GM23338 (cell line): ENCODE measurements around the gene ZC2HC1B.

Source experiments
- CREB1 ChIP-seq: fragments of 250-450 bp; sonication (Bioruptor Pico); IDR thresholded peaks from 2 replicates; pipeline ENCODE4 v1.5.0; 2020; ENCODE audit warnings: low read depth, mild to moderate bottlenecking, moderate library complexity
- CTCF ChIP-seq, 2 experiments: fragments of 200-600 bp in 1 of 2; sonication (generic) in 1 of 2; conservative IDR thresholded peaks; 2 replicates each; pipeline versions ENCODE4 v1.5.1 to v1.6.1; 2016 to 2017; ENCODE audit warnings: antibody characterized with exemption in 2 of 2, low read depth in 2 of 2, mild to moderate bottlenecking in 2 of 2, moderate library complexity in 1 of 2
- EZH2 ChIP-seq: fragments of 200-600 bp; sonication (generic); IDR thresholded peaks from one replicate; pipeline ENCODE4 v1.8.0; 2017; ENCODE audit warnings: antibody characterized with exemption, mild to moderate bottlenecking, low read depth; ENCODE audit not compliant: unreplicated experiment
- EZH2phosphoT487 ChIP-seq: fragments of 200-600 bp; sonication (generic); IDR thresholded peaks from one replicate; pipeline ENCODE4 v1.8.1; 2018; ENCODE audit warnings: antibody characterized with exemption; ENCODE audit not compliant: unreplicated experiment
- JUNB ChIP-seq: IDR thresholded peaks from one replicate; pipeline ENCODE4 v1.6.1; 2016; ENCODE audit warnings: antibody characterized with exemption; ENCODE audit not compliant: unreplicated experiment
- POLR2AphosphoS5 ChIP-seq: IDR thresholded peaks from 2 replicates; pipeline ENCODE4 v1.6.1; 2016; ENCODE audit warnings: antibody characterized with exemption, low read depth
- STAT1 ChIP-seq: IDR thresholded peaks from one replicate; pipeline ENCODE4 v1.6.1; 2016; ENCODE audit warnings: antibody characterized with exemption; ENCODE audit not compliant: unreplicated experiment
- ZNF114 ChIP-seq: fragments of 250-450 bp; sonication (Bioruptor Pico); IDR thresholded peaks from 2 replicates; pipeline ENCODE4 v1.5.0; 2020; ENCODE audit warnings: mild to moderate bottlenecking, moderate library complexity
- ZNF331 ChIP-seq: fragments of 250-450 bp; sonication (Bioruptor Pico); IDR thresholded peaks from 2 replicates; pipeline ENCODE4 v1.5.0; 2020; ENCODE audit warnings: low read depth, mild to moderate bottlenecking, moderate library complexity
- TF ChIP-seq, protein P1 (sequence below): IDR thresholded peaks from one replicate; pipeline ENCODE4 v1.6.1; 2018; ENCODE audit warnings: antibody characterized with exemption; ENCODE audit not compliant: unreplicated experiment
- TF ChIP-seq, protein P2 (sequence below): IDR thresholded peaks from 2 replicates; pipeline ENCODE4 v1.6.1; 2016; ENCODE audit warnings: antibody characterized with exemption
- TF ChIP-seq, protein P3 (sequence below): fragments of 250-450 bp; sonication (Bioruptor Pico); IDR thresholded peaks from 2 replicates; pipeline ENCODE4 v1.5.0; 2020; ENCODE audit warnings: mild to moderate bottlenecking, moderate library complexity

DNA sequence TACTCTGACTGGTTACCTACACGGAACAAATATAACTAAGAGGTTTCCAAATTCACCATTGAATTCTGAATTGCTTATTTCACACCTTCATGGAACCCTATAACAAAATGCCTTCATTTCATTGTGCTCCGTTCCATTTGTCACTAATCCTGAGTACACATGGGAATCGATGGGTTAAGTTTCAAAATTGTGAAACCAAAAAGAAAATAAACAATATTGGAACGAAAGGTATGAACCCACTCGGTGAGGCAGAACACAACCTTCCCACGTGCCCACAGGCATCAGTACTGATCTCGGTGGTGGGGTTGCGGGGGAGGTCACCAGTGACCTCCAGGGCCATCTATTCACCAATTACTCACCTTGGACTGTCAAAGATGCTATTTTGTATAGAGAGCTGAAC lies 109.8 kb downstream of the ZC2HC1B start:
- TF ChIP-seq CTCF (conservative IDR thresholded peaks at IDR 0.05; ENCODE audit: low read depth in 2 of 2), result no peak
- TF ChIP-seq, protein P1, sequence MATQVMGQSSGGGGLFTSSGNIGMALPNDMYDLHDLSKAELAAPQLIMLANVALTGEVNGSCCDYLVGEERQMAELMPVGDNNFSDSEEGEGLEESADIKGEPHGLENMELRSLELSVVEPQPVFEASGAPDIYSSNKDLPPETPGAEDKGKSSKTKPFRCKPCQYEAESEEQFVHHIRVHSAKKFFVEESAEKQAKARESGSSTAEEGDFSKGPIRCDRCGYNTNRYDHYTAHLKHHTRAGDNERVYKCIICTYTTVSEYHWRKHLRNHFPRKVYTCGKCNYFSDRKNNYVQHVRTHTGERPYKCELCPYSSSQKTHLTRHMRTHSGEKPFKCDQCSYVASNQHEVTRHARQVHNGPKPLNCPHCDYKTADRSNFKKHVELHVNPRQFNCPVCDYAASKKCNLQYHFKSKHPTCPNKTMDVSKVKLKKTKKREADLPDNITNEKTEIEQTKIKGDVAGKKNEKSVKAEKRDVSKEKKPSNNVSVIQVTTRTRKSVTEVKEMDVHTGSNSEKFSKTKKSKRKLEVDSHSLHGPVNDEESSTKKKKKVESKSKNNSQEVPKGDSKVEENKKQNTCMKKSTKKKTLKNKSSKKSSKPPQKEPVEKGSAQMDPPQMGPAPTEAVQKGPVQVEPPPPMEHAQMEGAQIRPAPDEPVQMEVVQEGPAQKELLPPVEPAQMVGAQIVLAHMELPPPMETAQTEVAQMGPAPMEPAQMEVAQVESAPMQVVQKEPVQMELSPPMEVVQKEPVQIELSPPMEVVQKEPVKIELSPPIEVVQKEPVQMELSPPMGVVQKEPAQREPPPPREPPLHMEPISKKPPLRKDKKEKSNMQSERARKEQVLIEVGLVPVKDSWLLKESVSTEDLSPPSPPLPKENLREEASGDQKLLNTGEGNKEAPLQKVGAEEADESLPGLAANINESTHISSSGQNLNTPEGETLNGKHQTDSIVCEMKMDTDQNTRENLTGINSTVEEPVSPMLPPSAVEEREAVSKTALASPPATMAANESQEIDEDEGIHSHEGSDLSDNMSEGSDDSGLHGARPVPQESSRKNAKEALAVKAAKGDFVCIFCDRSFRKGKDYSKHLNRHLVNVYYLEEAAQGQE, result no peak
- no peak for TF ChIP-seq EZH2phosphoT487
- TF ChIP-seq EZH2, result no peak
- no peak for TF ChIP-seq POLR2AphosphoS5
- TF ChIP-seq ZNF114, result no peak
- TF ChIP-seq CREB1 (CRISPR knock-in tag), result no peak
- no peak for TF ChIP-seq JUNB
- no peak for TF ChIP-seq STAT1
- no peak for TF ChIP-seq ZNF331
- TF ChIP-seq, protein P2, sequence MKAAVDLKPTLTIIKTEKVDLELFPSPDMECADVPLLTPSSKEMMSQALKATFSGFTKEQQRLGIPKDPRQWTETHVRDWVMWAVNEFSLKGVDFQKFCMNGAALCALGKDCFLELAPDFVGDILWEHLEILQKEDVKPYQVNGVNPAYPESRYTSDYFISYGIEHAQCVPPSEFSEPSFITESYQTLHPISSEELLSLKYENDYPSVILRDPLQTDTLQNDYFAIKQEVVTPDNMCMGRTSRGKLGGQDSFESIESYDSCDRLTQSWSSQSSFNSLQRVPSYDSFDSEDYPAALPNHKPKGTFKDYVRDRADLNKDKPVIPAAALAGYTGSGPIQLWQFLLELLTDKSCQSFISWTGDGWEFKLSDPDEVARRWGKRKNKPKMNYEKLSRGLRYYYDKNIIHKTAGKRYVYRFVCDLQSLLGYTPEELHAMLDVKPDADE, result no peak
- TF ChIP-seq, protein P3, sequence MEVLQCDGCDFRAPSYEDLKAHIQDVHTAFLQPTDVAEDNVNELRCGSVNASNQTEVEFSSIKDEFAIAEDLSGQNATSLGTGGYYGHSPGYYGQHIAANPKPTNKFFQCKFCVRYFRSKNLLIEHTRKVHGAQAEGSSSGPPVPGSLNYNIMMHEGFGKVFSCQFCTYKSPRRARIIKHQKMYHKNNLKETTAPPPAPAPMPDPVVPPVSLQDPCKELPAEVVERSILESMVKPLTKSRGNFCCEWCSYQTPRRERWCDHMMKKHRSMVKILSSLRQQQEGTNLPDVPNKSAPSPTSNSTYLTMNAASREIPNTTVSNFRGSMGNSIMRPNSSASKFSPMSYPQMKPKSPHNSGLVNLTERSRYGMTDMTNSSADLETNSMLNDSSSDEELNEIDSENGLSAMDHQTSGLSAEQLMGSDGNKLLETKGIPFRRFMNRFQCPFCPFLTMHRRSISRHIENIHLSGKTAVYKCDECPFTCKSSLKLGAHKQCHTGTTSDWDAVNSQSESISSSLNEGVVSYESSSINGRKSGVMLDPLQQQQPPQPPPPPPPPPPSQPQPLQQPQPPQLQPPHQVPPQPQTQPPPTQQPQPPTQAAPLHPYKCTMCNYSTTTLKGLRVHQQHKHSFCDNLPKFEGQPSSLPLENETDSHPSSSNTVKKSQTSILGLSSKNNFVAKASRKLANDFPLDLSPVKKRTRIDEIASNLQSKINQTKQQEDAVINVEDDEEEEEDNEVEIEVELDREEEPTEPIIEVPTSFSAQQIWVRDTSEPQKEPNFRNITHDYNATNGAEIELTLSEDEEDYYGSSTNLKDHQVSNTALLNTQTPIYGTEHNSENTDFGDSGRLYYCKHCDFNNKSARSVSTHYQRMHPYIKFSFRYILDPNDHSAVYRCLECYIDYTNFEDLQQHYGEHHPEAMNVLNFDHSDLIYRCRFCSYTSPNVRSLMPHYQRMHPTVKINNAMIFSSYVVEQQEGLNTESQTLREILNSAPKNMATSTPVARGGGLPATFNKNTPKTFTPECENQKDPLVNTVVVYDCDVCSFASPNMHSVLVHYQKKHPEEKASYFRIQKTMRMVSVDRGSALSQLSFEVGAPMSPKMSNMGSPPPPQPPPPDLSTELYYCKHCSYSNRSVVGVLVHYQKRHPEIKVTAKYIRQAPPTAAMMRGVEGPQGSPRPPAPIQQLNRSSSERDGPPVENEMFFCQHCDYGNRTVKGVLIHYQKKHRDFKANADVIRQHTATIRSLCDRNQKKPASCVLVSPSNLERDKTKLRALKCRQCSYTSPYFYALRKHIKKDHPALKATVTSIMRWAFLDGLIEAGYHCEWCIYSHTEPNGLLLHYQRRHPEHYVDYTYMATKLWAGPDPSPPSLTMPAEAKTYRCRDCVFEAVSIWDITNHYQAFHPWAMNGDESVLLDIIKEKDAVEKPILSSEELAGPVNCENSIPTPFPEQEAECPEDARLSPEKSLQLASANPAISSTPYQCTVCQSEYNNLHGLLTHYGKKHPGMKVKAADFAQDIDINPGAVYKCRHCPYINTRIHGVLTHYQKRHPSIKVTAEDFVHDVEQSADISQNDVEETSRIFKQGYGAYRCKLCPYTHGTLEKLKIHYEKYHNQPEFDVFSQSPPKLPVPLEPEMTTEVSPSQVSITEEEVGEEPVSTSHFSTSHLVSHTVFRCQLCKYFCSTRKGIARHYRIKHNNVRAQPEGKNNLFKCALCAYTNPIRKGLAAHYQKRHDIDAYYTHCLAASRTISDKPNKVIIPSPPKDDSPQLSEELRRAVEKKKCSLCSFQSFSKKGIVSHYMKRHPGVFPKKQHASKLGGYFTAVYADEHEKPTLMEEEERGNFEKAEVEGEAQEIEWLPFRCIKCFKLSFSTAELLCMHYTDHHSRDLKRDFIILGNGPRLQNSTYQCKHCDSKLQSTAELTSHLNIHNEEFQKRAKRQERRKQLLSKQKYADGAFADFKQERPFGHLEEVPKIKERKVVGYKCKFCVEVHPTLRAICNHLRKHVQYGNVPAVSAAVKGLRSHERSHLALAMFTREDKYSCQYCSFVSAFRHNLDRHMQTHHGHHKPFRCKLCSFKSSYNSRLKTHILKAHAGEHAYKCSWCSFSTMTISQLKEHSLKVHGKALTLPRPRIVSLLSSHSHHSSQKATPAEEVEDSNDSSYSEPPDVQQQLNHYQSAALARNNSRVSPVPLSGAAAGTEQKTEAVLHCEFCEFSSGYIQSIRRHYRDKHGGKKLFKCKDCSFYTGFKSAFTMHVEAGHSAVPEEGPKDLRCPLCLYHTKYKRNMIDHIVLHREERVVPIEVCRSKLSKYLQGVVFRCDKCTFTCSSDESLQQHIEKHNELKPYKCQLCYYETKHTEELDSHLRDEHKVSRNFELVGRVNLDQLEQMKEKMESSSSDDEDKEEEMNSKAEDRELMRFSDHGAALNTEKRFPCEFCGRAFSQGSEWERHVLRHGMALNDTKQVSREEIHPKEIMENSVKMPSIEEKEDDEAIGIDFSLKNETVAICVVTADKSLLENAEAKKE, result no peak
